Measurements from ENCODE around the gene ZNF385D. TPM values are rescaled to one million over a fixed set of nuclear protein-coding genes. Genes with fewer than 3 reads are reported as not detected.

Gene ZNF385D
- total RNA-seq, 3 donors from 2014 or later, result 3.2 to 4.3 (median 3.8) TPM

DNA sequence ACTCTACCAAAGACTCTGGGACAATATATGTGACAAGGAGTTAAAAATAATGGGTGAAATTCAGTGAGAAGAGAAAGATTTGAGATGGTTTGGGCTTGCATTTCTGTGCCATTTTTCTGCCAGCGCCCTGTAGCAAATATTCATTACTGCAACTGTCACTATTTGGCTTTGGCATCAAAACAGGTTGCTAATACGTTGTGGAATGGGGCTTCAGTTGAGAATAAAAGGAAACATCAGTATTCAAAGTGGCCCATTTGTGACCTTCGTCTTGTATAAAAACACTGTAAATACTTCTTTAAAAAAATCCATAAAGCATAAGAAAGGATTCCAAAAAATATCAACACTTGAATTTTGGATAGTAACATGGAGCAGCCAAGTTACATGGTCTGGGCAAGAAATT, 309.2 kb downstream of the ZNF385D start:
- Histone ChIP-seq H3K27me3 (no peaks in the 10 kb centered on the region), H3K4me3 (no peak overlapping the region)
- TF ChIP-seq POLR2A (IDR thresholded peaks at IDR 0.05) (no peak), POLR2AphosphoS5 (IDR thresholded peaks at IDR 0.05) (no peak)
- TF ChIP-seq, protein P1, sequence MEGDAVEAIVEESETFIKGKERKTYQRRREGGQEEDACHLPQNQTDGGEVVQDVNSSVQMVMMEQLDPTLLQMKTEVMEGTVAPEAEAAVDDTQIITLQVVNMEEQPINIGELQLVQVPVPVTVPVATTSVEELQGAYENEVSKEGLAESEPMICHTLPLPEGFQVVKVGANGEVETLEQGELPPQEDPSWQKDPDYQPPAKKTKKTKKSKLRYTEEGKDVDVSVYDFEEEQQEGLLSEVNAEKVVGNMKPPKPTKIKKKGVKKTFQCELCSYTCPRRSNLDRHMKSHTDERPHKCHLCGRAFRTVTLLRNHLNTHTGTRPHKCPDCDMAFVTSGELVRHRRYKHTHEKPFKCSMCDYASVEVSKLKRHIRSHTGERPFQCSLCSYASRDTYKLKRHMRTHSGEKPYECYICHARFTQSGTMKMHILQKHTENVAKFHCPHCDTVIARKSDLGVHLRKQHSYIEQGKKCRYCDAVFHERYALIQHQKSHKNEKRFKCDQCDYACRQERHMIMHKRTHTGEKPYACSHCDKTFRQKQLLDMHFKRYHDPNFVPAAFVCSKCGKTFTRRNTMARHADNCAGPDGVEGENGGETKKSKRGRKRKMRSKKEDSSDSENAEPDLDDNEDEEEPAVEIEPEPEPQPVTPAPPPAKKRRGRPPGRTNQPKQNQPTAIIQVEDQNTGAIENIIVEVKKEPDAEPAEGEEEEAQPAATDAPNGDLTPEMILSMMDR (IDR thresholded peaks at IDR 0.05), result no peak

DNA sequence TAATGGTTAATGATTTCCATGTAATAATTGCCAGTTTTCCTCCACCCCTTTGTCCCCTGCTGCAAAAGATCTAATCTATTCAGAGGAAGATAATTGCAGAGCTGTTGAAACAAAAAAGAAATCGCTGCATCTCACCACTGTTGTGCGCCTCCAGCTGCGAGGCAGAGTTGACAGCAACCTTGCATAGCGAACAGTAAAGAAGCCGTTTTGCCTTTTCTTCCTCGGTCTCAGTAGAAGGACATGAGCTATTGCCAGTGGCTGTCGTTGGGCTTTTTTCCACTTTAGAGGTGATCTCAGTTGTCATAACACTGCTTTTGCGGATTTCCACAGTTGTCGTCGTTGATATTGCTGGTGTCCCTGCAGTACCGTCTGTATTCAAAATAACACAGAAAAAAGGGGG, 314.2 kb downstream of the ZNF385D start:
- Histone ChIP-seq H3K27me3 (no peaks in the 10 kb centered on the region), H3K9me3 (no peaks in the 10 kb centered on the region), H3K4me3 (no peak overlapping the region), H3K36me3 (no peaks in the 10 kb centered on the region), H3K4me1 (no peaks in the 10 kb centered on the region), H3K27ac (no peak overlapping the region)
- no peak for DNase-seq (ENCODE audit: low spot score in 2 of 2)
- intact Hi-C loops (cut with DNase I; ENCODE audit: low total_unique reads), result no loop called here
- no peak for TF ChIP-seq POLR2A (IDR thresholded peaks at IDR 0.05)
- TF ChIP-seq, protein P1 (IDR thresholded peaks at IDR 0.05), result no peak
- no peak for TF ChIP-seq POLR2AphosphoS5 (IDR thresholded peaks at IDR 0.05)

More for the DNA sequence above, 309.2 kb downstream of the ZNF385D start:
- no peak for DNase-seq (ENCODE audit: low spot score in 2 of 2)
- H3K27ac ChIP-seq, result no peak overlapping the region
- intact Hi-C loops (cut with DNase I; ENCODE audit: low total_unique reads), result no loop called here
- no peaks in the 10 kb centered on the region for H3K36me3 ChIP-seq
- no peaks in the 10 kb centered on the region for H3K4me1 ChIP-seq
- H3K9me3 ChIP-seq, result no peaks in the 10 kb centered on the region

DNA sequence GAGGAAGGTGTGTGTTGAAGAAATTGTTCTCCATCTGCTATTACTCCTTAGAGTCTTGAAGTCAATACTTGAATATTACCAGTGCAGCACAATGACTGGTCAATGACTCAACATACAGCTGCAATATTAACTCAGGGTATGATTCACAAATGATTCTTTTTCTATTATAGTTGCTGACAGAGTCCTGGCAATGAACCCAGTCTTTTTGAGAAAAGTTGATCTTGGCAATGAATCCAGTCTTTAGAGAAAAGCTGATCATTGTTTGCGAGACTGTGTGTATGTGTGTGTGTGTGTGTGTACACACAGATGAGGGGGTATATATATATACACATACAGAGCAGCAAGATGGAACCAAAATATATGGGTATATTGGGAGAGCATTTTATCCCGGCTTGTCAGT, 315.1 kb downstream of the ZNF385D start:
- no peaks in the 10 kb centered on the region for H3K4me1 ChIP-seq
- H3K36me3 ChIP-seq, result no peaks in the 10 kb centered on the region
- TF ChIP-seq, protein P1 (IDR thresholded peaks at IDR 0.05), result no peak
- TF ChIP-seq POLR2AphosphoS5 (IDR thresholded peaks at IDR 0.05) (no peak), POLR2A (IDR thresholded peaks at IDR 0.05) (no peak)
- H3K9me3 ChIP-seq, result no peaks in the 10 kb centered on the region
- no peaks in the 10 kb centered on the region for H3K27me3 ChIP-seq
- intact Hi-C loops (cut with DNase I; ENCODE audit: low total_unique reads), result no loop called here
- H3K27ac ChIP-seq, result no peak overlapping the region
- no peak overlapping the region for H3K4me3 ChIP-seq
- DNase-seq (ENCODE audit: low spot score in 2 of 2), result no peak

DNA sequence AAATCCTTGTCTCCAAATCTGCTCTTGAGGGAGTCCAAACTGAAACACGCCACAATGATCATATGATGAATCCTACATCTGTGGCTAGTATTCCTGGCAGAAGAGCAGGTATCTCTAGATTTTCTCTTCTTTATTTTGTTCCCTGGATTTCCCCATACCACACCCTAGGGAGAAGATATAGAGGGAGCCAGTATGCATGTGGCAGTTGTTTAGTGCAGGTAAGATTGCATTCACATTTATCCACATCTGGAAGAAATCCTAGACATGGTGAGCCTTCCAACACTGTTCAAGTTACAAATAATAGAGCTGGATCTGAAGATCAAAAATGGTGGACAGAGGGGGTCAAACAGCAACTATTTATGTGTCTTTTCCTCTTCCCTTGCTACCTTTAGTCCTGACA, 316.7 kb downstream of the ZNF385D start:
- Histone ChIP-seq H3K27me3 (no peaks in the 10 kb centered on the region), H3K36me3 (no peaks in the 10 kb centered on the region), H3K4me1 (no peaks in the 10 kb centered on the region), H3K27ac (no peak overlapping the region), H3K4me3 (no peak overlapping the region), H3K9me3 (no peaks in the 10 kb centered on the region)
- TF ChIP-seq POLR2AphosphoS5 (IDR thresholded peaks at IDR 0.05), result no peak
- no peak for TF ChIP-seq POLR2A (IDR thresholded peaks at IDR 0.05)
- TF ChIP-seq, protein P1 (IDR thresholded peaks at IDR 0.05), result no peak
- no peak for DNase-seq (ENCODE audit: low spot score in 2 of 2)
- intact Hi-C loops (cut with DNase I; ENCODE audit: low total_unique reads), result no loop called here

DNA sequence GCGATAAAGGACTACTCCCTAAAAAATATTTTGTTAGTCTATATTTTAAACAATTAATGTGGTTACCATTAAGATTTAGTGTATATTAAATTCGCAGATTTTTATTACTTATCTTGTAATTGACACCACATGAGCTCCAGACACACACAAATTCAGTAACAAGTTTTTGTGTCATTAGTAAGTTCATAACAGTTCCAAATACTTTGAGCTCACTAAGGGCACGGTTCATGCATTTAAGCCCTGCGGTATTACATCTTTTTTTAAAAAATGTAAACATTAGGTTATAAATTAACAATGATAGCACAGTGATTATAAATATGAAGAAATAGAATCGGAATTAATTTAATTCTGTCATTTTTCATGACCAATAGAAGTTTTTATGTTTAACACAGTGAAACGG, 317.3 kb downstream of the ZNF385D start:
- intact Hi-C loops (cut with DNase I; ENCODE audit: low total_unique reads), result no loop called here
- TF ChIP-seq, protein P1 (IDR thresholded peaks at IDR 0.05), result no peak
- TF ChIP-seq POLR2AphosphoS5 (IDR thresholded peaks at IDR 0.05) (no peak), POLR2A (IDR thresholded peaks at IDR 0.05) (no peak)
- no peaks in the 10 kb centered on the region for H3K9me3 ChIP-seq
- H3K27me3 ChIP-seq, result no peaks in the 10 kb centered on the region
- no peak overlapping the region for H3K27ac ChIP-seq
- no peaks in the 10 kb centered on the region for H3K4me1 ChIP-seq
- no peak overlapping the region for H3K4me3 ChIP-seq
- no peak for DNase-seq (ENCODE audit: low spot score in 2 of 2)
- H3K36me3 ChIP-seq, result no peaks in the 10 kb centered on the region
